Panc1 (cell line): ENCODE data around the gene NCK1.
"Not testable (repeated sequence)": the region's sequence is repeated elsewhere in the genome, so short reads cannot be mapped to it uniquely, and the experiment has no call there.

Experiments used
- POLR2AphosphoS5 ChIP-seq: IDR thresholded peaks from 2 replicates; pipeline ENCODE4 v1.6.1; 2012; ENCODE audit warnings: mild to moderate bottlenecking, low read depth, low read length, moderate library complexity
- SIN3A ChIP-seq: IDR thresholded peaks from 2 replicates; pipeline ENCODE4 v1.6.1; 2012; ENCODE audit warnings: low read depth, mild to moderate bottlenecking, low read length, moderate library complexity, borderline replicate concordance; ENCODE audit not compliant: insufficient read depth
- TCF7L2 ChIP-seq: IDR thresholded peaks from 2 replicates; pipeline ENCODE4 v1.6.1; 2011; ENCODE audit warnings: mild to moderate bottlenecking, low read depth, low read length, inconsistent platforms
- TF ChIP-seq, protein P1 (sequence below): fragments of 450-650 bp; IDR thresholded peaks from 2 replicates; pipeline ENCODE4 v1.5.1; 2017; ENCODE audit warnings: mild to moderate bottlenecking
- TF ChIP-seq, protein P2 (sequence below), 2 experiments: IDR thresholded peaks; 2 replicates each; pipeline ENCODE4 v1.6.1; 2011 to 2012; ENCODE audit warnings: low read depth in 2 of 2, control low read depth in 1 of 2, low read length in 1 of 2, mild to moderate bottlenecking in 1 of 2, moderate library complexity in 1 of 2; ENCODE audit not compliant: insufficient read depth in 1 of 2

DNA sequence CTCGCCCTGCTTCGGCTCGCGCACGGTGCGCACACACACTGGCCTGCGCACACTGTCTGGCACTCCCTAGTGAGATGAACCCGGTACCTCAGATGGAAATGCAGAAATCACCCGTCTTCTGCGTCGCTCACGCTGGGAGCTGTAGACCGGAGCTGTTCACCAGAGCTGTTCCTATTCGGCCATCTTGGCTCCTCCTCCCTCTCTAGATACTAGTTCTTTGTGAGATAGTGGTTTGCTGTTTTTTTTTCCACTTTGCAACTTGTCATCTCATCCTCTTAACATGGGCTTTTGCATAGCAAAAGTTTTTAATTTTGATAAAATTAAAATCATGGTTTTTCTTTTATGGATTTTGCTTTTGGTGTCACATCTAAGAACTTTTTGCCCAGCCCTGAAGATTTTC is 107.5 kb downstream of the NCK1 start:
- TF ChIP-seq, protein P1, sequence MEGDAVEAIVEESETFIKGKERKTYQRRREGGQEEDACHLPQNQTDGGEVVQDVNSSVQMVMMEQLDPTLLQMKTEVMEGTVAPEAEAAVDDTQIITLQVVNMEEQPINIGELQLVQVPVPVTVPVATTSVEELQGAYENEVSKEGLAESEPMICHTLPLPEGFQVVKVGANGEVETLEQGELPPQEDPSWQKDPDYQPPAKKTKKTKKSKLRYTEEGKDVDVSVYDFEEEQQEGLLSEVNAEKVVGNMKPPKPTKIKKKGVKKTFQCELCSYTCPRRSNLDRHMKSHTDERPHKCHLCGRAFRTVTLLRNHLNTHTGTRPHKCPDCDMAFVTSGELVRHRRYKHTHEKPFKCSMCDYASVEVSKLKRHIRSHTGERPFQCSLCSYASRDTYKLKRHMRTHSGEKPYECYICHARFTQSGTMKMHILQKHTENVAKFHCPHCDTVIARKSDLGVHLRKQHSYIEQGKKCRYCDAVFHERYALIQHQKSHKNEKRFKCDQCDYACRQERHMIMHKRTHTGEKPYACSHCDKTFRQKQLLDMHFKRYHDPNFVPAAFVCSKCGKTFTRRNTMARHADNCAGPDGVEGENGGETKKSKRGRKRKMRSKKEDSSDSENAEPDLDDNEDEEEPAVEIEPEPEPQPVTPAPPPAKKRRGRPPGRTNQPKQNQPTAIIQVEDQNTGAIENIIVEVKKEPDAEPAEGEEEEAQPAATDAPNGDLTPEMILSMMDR, result not testable (repeated sequence)
- TF ChIP-seq, protein P2, sequence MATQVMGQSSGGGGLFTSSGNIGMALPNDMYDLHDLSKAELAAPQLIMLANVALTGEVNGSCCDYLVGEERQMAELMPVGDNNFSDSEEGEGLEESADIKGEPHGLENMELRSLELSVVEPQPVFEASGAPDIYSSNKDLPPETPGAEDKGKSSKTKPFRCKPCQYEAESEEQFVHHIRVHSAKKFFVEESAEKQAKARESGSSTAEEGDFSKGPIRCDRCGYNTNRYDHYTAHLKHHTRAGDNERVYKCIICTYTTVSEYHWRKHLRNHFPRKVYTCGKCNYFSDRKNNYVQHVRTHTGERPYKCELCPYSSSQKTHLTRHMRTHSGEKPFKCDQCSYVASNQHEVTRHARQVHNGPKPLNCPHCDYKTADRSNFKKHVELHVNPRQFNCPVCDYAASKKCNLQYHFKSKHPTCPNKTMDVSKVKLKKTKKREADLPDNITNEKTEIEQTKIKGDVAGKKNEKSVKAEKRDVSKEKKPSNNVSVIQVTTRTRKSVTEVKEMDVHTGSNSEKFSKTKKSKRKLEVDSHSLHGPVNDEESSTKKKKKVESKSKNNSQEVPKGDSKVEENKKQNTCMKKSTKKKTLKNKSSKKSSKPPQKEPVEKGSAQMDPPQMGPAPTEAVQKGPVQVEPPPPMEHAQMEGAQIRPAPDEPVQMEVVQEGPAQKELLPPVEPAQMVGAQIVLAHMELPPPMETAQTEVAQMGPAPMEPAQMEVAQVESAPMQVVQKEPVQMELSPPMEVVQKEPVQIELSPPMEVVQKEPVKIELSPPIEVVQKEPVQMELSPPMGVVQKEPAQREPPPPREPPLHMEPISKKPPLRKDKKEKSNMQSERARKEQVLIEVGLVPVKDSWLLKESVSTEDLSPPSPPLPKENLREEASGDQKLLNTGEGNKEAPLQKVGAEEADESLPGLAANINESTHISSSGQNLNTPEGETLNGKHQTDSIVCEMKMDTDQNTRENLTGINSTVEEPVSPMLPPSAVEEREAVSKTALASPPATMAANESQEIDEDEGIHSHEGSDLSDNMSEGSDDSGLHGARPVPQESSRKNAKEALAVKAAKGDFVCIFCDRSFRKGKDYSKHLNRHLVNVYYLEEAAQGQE (IDR thresholded peaks at IDR 0.05; ENCODE audit: insufficient read depth in 1 of 2, low read depth in 2 of 2, low read length in 1 of 2), result not testable (repeated sequence)
- not testable (repeated sequence) for TF ChIP-seq SIN3A, POLR2AphosphoS5, TCF7L2
